Cardiac fibroblast (primary cell): ENCODE measurements around the gene AHI1.

Source experiments
- DNase-seq, 2 donors: peaks; one replicate each; pipeline versions ENCODE4 v3.0.0 to v3.0.0-alpha.2; 2010; ENCODE audit warnings: low read depth in 2 of 2
- H3K4me3 ChIP-seq, 2 donors: replicated peaks in 1 of 2; 1 replicate in 1 of 2; 2 replicates in 1 of 2; pipeline ENCODE4 v1.5.1; 2011; ENCODE audit warnings: low read depth in 2 of 2, low read length in 2 of 2, mild to moderate bottlenecking in 2 of 2, moderate library complexity in 1 of 2
- CTCF ChIP-seq: IDR thresholded peaks from one replicate; pipeline ENCODE4 v1.5.1; 2011; ENCODE audit warnings: low read depth, mild to moderate bottlenecking, low read length, inconsistent platforms

AHI1 gene

GRCh38 chr6:135497412-135498184 lies at the start of gene AHI1:
AHI1 (minus strand) TSS chr6:135497740; CDS start chr6:135492237, 5,503 bp downstream.
- peak; percentile 93 to 97 for DNase-seq
- no peak for TF ChIP-seq CTCF
- peak within 1 kb of the TSS; percentile 71 to 76 for H3K4me3 ChIP-seq

GRCh38 chr6:135546680-135547418 lies 49.3 kb upstream of the AHI1 start:
- no peak overlapping the region for H3K4me3 ChIP-seq
- peak in 1 of 2 donors; percentile 40 for DNase-seq
- no peak for TF ChIP-seq CTCF

- DNase-seq, result peak in 1 of 2 donors; percentile 55
- H3K4me3 ChIP-seq, result no peak overlapping the region
Observed at GRCh38 chr6:135546206-135546605, 48.7 kb upstream of the AHI1 start.

GRCh38 chr6:135540207-135540840 lies 42.8 kb upstream of the AHI1 start:
- peak; percentile 64 to 80 for DNase-seq
- no peak overlapping the region for H3K4me3 ChIP-seq
- TF ChIP-seq CTCF, result peak; percentile 47

More at GRCh38 chr6:135546206-135546605, 48.7 kb upstream of the AHI1 start:
- TF ChIP-seq CTCF, result no peak

- TF ChIP-seq CTCF, result no peak
- DNase-seq, result peak; percentile 65 to 92
- no peak overlapping the region for H3K4me3 ChIP-seq
Observed at GRCh38 chr6:135537741-135538301, 40.3 kb upstream of the AHI1 start.

GRCh38 chr6:135535989-135536414 lies 38.5 kb upstream of the AHI1 start:
- no peak overlapping the region for H3K4me3 ChIP-seq
- DNase-seq, result peak; percentile 90 to 95
- peak; percentile 66 for TF ChIP-seq CTCF
